GM19463 (cell line): ENCODE data around the gene TNIP1.

Experiments used
- ATAC-seq: cut with Tn5 transposase; IDR thresholded peaks from one replicate; pipeline ENCODE4 v1.9.1; 2021; ENCODE audit warnings: mild to moderate bottlenecking, moderate library complexity; ENCODE audit not compliant: unreplicated experiment

Gene TNIP1

GRCh38 chr5:151085517-151086041 lies 4.7 kb upstream of the TNIP1 start:
- peak; percentile 22 for ATAC-seq

- ATAC-seq = no peak
Observed at GRCh38 chr5:151084363-151084762, 3.5 kb upstream of the TNIP1 start.

- ATAC-seq = peak; percentile 18
Observed at GRCh38 chr5:151083081-151083676, 2.3 kb upstream of the TNIP1 start.

- ATAC-seq = no peak
Observed at GRCh38 chr5:151082282-151082902, 1.6 kb upstream of the TNIP1 start.

- ATAC-seq = no peak
Observed at GRCh38 chr5:151081431-151082281, 822 bp upstream of the TNIP1 start.

GRCh38 chr5:151079838-151080612 lies 809 bp downstream of the TNIP1 start:
- ATAC-seq = no peak

- ATAC-seq = peak; percentile 42
Observed at GRCh38 chr5:151078490-151079262, 2.2 kb downstream of the TNIP1 start.

- no peak for ATAC-seq
Observed at GRCh38 chr5:151077967-151078366, 2.9 kb downstream of the TNIP1 start.

- ATAC-seq = no peak
Observed at GRCh38 chr5:151077419-151077818, 3.4 kb downstream of the TNIP1 start.

- no peak for ATAC-seq
Observed at GRCh38 chr5:151076616-151077015, 4.2 kb downstream of the TNIP1 start.

GRCh38 chr5:151075698-151076331 lies 5.0 kb downstream of the TNIP1 start:
- ATAC-seq = no peak

GRCh38 chr5:151074557-151074956 lies 6.3 kb downstream of the TNIP1 start:
- no peak for ATAC-seq

- no peak for ATAC-seq
Observed at GRCh38 chr5:151073280-151073679, 7.6 kb downstream of the TNIP1 start.

GRCh38 chr5:151072630-151073025 lies 8.2 kb downstream of the TNIP1 start:
- no peak for ATAC-seq

- no peak for ATAC-seq
Observed at GRCh38 chr5:151071848-151072629, 8.8 kb downstream of the TNIP1 start.

- ATAC-seq = no peak
Observed at GRCh38 chr5:151071021-151071420, 9.8 kb downstream of the TNIP1 start.

- no peak for ATAC-seq
Observed at GRCh38 chr5:151070449-151070848, 10.4 kb downstream of the TNIP1 start.

- ATAC-seq = peak; percentile 63
Observed at GRCh38 chr5:151068433-151069197, 12.2 kb downstream of the TNIP1 start.
